ENCODE measurements around the gene APOD.

Gene APOD

GRCh38 chr3:195587406-195587805 lies 3.7 kb upstream of the APOD start:
- DNase-seq = no peak

GRCh38 chr3:195584543-195584870 lies 767 bp upstream of the APOD start:
- DNase-seq = no peak

- no peak for DNase-seq
These were observed 793 bp downstream of the APOD start for GRCh38 chr3:195582947-195583346.

- peak in 1 of 2 donors; percentile 30 for DNase-seq
These were observed 2.8 kb downstream of the APOD start for GRCh38 chr3:195580744-195581443.

GRCh38 chr3:195579281-195579680 lies 4.5 kb downstream of the APOD start:
- DNase-seq = no peak

- no peak for DNase-seq
These were observed 5.2 kb downstream of the APOD start for GRCh38 chr3:195578565-195578964.

- no peak for DNase-seq
These were observed 6.0 kb downstream of the APOD start for GRCh38 chr3:195577645-195578177.

- peak; percentile 37 to 49 for DNase-seq
These were observed 9.0 kb downstream of the APOD start for GRCh38 chr3:195574497-195575304.

- DNase-seq = no peak
These were observed 9.9 kb downstream of the APOD start for GRCh38 chr3:195573611-195574496.

- no peak for DNase-seq
These were observed 12.4 kb downstream of the APOD start for GRCh38 chr3:195571361-195571760.

- DNase-seq = no peak
These were observed 12.8 kb downstream of the APOD start for GRCh38 chr3:195570912-195571311.

- DNase-seq = peak in 1 of 2 donors; percentile 27
These were observed 13.4 kb downstream of the APOD start for GRCh38 chr3:195570344-195570743.

GRCh38 chr3:195568630-195569029 lies 15.1 kb downstream of the APOD start:
- no peak for DNase-seq

- DNase-seq = no peak
These were observed 16.9 kb downstream of the APOD start for GRCh38 chr3:195566797-195567196.

- no peak for DNase-seq
These were observed 18.0 kb downstream of the APOD start for GRCh38 chr3:195565716-195566115.

- DNase-seq = no peak
These were observed 20.4 kb downstream of the APOD start for GRCh38 chr3:195563317-195563716.

- DNase-seq = peak in 1 of 2 donors; percentile 35
These were observed 23.9 kb downstream of the APOD start for GRCh38 chr3:195559723-195560409.

GRCh38 chr3:195558602-195559001 lies 25.1 kb downstream of the APOD start:
- peak in 1 of 2 donors; percentile 45 for DNase-seq

- no peak for DNase-seq
These were observed 26.4 kb downstream of the APOD start for GRCh38 chr3:195557322-195557721.

GRCh38 chr3:195556390-195556789 lies 27.4 kb downstream of the APOD start:
- DNase-seq = peak in 1 of 2 donors; percentile 30

GRCh38 chr3:195555110-195555509 lies 28.6 kb downstream of the APOD start:
- no peak for DNase-seq

- no peak for DNase-seq
These were observed 29.3 kb downstream of the APOD start for GRCh38 chr3:195554458-195554857.
